Thymus (tissue), 11 donors: ENCODE measurements around the gene ARL6IP6. TPM values are rescaled to one million over a fixed set of nuclear protein-coding genes. Genes with fewer than 3 reads are reported as not detected.

Experiments
- DNase-seq, 9 donors: peaks; one replicate each; pipeline ENCODE4 v3.0.0-alpha.2; 2013; ENCODE audit warnings: low spot score in 9 of 9, low read depth in 6 of 9, missing footprints in 1 of 9
- H3K27ac ChIP-seq, 2 donors: one replicate each; pipeline ENCODE4 v1.5.1; 2013; ENCODE audit warnings: control low read depth in 1 of 2, low read depth in 1 of 2, low read length in 1 of 2, mild to moderate bottlenecking in 1 of 2, moderate library complexity in 1 of 2
- H3K27me3 ChIP-seq, 2 donors: one replicate each; pipeline ENCODE4 v1.5.1; 2013; ENCODE audit warnings: low read length in 1 of 2; ENCODE audit not compliant: control insufficient read depth in 2 of 2, insufficient read depth in 1 of 2
- H3K36me3 ChIP-seq, 2 donors: one replicate each; pipeline ENCODE4 v1.5.1; 2013; ENCODE audit warnings: low read length in 1 of 2, mild to moderate bottlenecking in 1 of 2, moderate library complexity in 1 of 2; ENCODE audit not compliant: control insufficient read depth in 2 of 2, insufficient read depth in 2 of 2
- H3K4me1 ChIP-seq, 2 donors: one replicate each; pipeline ENCODE4 v1.5.1; 2013; ENCODE audit warnings: low read length in 2 of 2; ENCODE audit not compliant: control insufficient read depth in 2 of 2, insufficient read depth in 2 of 2
- H3K4me3 ChIP-seq, 2 donors: one replicate each; pipeline ENCODE4 v1.5.1; 2013; ENCODE audit warnings: low read length in 2 of 2, control low read depth in 1 of 2, mild to moderate bottlenecking in 1 of 2
- H3K9me3 ChIP-seq, 2 donors: one replicate each; pipeline ENCODE4 v1.5.1; 2013; ENCODE audit warnings: low read length in 1 of 2, mild to moderate bottlenecking in 1 of 2; ENCODE audit not compliant: control insufficient read depth in 2 of 2, insufficient read depth in 1 of 2
- WGBS: extraction: QIAGEN DNeasy Blood & Tissue Kit; methylation state at CpG from one replicate; pipeline ENCODE4 v1.1.7; 2013; 5-methylcytosine and 5-hydroxymethylcytosine counted together
- polyA plus RNA-seq: library from polyadenylated mRNA; stranded (reverse); fragments of 200-250 nt; gene quantifications from one replicate; pipeline ENCODE4 v1.2.3, GENCODE V29; 2013
- total RNA-seq: library from RNA; stranded (reverse); fragments of 120-200 nt; gene quantifications from one replicate; pipeline ENCODE4 v1.2.4, GENCODE V29; 2013
- donor health status: healthy.

The ARL6IP6 gene
- total and polyA plus RNA-seq, 2 donors, result 19.5 to 21.7 TPM

GRCh38 chr2:152804687-152805408 lies 86.4 kb downstream of the ARL6IP6 start:
- H3K27ac ChIP-seq, result no peak overlapping the region
- no peaks in the 10 kb centered on the region for H3K27me3 ChIP-seq
- H3K9me3 ChIP-seq, result no peaks in the 10 kb centered on the region
- no peaks in the 10 kb centered on the region for H3K4me1 ChIP-seq
- 98% methylated on average over 29 of the region's 29 CpGs for WGBS
- no peaks in the 10 kb centered on the region for H3K36me3 ChIP-seq
- DNase-seq, result no peak
- H3K4me3 ChIP-seq, result no peak overlapping the region

GRCh38 chr2:152811916-152812315 lies 93.5 kb downstream of the ARL6IP6 start:
- 94% methylated on average over 3 of the region's 3 CpGs for WGBS
- peaks cover 0 to 9% of the 10 kb centered on the region in 2 donors for H3K9me3 ChIP-seq
- no peak overlapping the region for H3K27ac ChIP-seq

More at GRCh38 chr2:152811916-152812315, 93.5 kb downstream of the ARL6IP6 start:
- Histone ChIP-seq H3K4me3 (no peak overlapping the region), H3K4me1 (no peaks in the 10 kb centered on the region), H3K36me3 (no peaks in the 10 kb centered on the region), H3K27me3 (no peaks in the 10 kb centered on the region)
- DNase-seq, result no peak

Other genes starting within 250 kb of the ARL6IP6 start
- 127 TPM for gene PRPF40A, start 1.2 kb upstream of the ARL6IP6 start, total RNA-seq
- gene PRPF40A, start 1.2 kb upstream of the ARL6IP6 start, polyA plus RNA-seq, result 31.9 TPM